HG03575 (cell line): Measurements from ENCODE around the gene ANKH.

Source experiments
- ATAC-seq: cut with Tn5 transposase; IDR thresholded peaks from one replicate; pipeline ENCODE4 v1.9.1; 2021; ENCODE audit not compliant: unreplicated experiment, insufficient number of reproducible peaks, low FRiP score; ENCODE audit errors: extremely low read depth

The ANKH gene

GRCh38 chr5:14749579-14750101 lies 121.9 kb downstream of the ANKH start:
- ATAC-seq = no peak

GRCh38 chr5:14748180-14748900 lies 123.2 kb downstream of the ANKH start:
- no peak for ATAC-seq

GRCh38 chr5:14745753-14746152 lies 125.8 kb downstream of the ANKH start:
- ATAC-seq = no peak

- no peak for ATAC-seq
These were observed 126.4 kb downstream of the ANKH start for GRCh38 chr5:14745188-14745563.

DNA sequence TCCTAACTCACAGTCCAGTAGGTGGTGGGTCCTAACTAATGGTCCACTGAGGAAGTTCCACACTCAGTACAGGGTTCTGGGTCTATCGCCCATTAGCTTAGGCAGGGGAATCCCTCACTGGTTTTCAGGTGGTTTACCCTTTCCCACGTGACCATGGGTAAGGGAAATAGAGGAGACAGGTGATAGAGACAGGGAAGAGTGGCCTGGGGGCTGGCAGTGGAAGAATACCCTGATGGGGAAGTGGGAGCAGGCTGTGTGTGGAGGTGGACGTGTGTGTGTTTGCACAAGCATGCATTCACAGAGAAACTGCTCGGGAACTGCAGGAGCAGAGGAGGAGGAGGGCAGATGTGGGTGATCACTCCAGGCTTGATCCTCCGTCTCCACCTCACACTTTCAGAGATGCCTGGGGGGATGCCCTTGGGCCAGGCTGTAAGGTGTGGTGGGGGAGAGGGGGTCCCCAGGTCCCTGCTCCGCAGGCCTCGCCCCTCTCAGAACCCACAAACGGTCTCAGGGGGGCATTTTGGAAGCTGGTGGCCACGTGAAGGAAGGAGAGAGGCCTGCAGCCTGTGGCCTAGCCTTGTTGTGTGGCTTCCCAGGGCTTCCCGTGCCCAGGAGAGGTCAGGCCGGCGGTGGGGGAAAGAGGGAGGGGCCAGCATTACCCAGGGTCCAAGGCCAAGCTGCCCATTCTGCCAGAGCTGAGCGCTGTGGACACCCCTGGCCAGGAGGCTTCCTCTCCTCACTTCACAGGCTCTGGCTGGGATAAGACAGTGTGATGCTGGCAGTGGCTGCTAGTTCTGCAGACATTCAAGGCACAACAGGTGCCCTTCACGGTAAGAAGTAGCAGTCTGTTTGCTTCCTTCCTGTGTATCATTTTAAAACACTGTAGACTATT lies 127.0 kb downstream of the ANKH start:
- no peak for ATAC-seq

DNA sequence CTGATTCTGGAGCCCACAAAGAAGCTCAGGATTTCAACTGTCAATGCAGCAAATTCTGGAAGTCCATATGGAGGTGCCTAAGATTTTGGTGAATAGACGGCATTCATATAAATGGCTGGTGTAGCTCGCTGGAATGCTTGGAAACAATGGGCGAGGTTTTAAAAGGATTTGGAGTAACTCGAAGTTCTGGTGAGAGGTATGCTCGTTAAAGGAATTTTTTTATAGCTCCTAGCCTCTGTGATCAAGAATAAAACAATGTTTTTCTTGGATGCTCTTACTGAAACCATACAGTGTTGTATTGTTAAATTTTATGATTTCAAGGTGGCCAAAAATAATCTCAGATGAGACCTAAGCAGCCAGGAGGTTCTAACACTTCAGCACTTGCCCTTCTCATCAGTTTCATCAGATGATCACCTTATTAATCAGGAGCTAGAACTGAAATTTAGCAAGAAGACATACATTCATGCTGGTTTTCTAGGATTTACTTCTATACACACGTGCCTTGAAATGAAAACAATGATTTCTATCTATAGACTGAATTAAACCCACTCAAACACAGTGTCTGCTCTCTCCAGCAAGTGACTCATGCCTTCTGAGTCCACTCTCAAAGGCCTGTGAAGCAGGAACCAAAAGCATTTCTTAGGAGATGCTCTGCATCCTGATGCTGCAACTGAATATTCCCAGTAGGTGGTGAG lies 127.8 kb downstream of the ANKH start:
- ATAC-seq = no peak

- no peak for ATAC-seq
These were observed 129.1 kb downstream of the ANKH start for GRCh38 chr5:14742498-14742897.

DNA sequence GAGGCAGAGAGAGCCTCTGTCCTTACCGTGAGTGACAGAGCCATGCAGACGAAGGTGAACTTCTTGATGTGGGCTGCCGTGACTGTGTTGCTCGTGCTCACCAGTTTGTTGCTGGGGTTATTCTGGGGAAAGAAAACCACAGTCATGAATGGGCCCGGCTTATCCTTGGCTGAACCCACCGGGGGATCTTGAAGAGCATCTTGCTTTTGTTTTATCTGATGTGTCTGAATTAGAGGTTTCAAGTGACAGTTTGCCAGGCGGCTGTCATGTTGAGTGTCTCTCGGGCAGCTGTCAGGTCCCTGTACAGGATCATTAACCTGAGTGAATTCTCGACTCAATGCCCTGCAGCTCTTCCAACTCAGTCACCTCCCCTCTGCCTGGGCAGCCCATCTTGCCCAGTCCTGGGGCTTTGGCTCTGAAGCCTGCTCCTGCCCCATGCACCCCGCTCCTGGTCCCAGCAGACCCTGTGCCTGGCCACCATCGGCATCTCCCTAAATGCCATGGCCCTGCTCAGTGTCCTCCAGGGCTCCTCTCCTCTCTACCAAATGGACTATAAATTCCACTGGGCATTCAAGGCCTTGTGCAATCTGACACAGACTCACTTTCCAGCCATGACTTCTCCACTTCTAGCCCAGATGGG lies 129.7 kb downstream of the ANKH start:
- ATAC-seq = no peak

- ATAC-seq = no peak
These were observed 130.4 kb downstream of the ANKH start for GRCh38 chr5:14741131-14741530.

GRCh38 chr5:14739981-14740380 lies 131.6 kb downstream of the ANKH start:
- no peak for ATAC-seq

DNA sequence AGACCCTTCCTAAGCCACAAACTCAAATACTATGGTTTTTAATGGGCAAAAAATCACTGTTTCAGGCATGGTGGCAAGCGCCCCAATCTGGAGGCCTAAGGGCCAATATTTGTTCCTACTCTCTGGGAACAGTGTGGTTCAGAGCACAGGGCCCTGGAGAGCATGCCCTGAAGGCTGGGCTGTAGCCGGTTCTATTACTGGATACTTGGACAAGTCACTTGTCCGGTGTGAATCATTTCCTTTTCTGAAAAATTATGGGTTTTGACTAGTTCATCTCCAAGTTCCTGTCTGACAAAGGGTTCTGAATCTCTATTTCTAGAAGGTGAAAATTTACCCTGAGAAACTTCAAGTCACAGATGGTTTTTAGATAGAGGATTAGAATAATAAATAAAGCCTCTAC lies 132.0 kb downstream of the ANKH start:
- ATAC-seq = no peak

DNA sequence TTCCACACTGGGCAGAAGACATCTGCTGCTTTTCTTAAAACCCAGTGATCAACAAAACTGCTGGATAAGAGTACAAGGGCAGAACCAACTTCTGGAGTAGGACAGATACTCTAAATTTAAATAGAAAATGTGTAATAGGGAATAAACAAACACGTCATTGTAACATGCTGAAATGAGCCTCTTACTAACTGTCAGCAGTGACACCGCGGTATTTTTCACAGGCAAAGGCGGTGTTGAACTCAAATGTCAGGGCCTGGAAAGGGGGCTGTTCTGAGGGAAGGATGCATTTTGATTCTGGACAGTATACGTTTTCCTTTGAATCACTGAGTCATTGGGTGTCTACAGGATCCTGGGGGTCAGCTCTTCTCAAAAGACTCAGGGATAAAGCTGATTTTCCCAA lies 133.5 kb downstream of the ANKH start:
- ATAC-seq = no peak

DNA sequence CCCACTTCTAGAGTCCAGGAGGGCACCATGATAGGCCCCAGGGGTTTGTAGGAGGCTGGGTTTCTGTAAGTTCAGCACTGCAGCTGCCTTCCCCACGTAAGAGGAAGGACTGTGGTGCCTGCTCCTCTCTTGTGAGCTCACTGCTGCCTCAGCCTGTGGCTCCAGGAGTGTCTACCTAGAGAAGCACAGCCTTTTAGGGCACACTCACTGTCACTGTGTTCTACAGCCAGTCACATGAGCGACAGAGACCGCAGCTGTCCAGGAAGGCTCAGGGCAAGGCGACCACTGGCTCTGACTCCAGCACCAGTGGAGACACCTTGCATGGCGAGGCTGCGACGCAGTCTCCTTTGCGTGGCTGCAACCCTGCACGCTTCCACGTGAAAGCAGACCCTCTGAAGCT lies 134.3 kb downstream of the ANKH start:
- no peak for ATAC-seq

GRCh38 chr5:14735944-14736343 lies 135.6 kb downstream of the ANKH start:
- ATAC-seq = no peak

DNA sequence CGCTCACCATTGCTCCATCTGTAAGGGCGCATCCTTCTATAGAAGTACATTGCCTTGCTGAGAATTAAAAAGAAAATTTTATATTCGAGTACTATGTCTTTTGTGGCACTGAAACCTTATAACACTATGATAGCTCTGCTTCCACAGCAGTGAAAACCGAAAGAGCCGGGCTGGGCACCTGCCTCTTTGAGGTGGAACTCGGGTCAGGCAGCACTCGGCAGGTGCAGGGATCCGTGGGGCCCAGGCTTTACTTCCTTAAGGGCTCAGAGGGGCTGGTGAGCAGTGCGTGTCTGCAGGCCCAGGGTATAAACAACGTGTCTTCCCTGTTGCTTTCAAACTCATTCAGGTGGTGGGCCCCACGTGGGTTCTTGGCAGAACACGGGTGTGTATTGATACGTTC lies 137.2 kb downstream of the ANKH start:
- no peak for ATAC-seq

- no peak for ATAC-seq
These were observed 137.9 kb downstream of the ANKH start for GRCh38 chr5:14733661-14734060.

DNA sequence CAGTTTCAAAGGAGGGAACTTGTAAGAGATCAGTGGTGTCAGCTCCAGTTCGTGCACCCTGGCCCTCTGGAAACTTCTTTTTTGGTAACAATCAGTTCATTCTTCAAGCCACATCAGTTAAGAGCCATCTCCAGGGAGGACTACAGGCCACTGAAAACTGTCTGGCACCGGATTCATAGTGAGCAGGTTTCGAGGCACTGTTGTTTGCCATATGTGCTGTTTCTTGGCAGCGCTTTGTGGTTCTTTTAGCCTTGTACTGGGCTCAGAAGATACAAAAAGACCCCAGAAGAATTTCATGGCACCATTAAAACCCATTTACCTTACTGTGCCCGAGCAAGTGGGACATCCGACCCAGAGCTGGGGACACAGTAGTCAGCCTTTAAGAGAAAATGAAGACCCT lies 138.6 kb downstream of the ANKH start:
- no peak for ATAC-seq

- ATAC-seq = no peak
These were observed 140.7 kb downstream of the ANKH start for GRCh38 chr5:14730881-14731280.

- no peak for ATAC-seq
These were observed 141.1 kb downstream of the ANKH start for GRCh38 chr5:14730466-14730865.
